OCI-LY7 (cell line): ENCODE data around the gene TANC1. TPM values are rescaled to one million over a fixed set of nuclear protein-coding genes. Genes with fewer than 3 reads are reported as not detected.

ENCODE experiments used
- BruUV-seq: library from RNA; stranded (reverse); fragments of 400-500 nt; replicated peaks from 2 replicates; lab custom pipeline; 2021; lab: Mats Ljungman, UMichigan
- CTCF ChIA-PET: fragments of 300-600 bp; sonication (Branson Sonifier 250); formaldehyde crosslinking; loops from one replicate; lab custom pipeline; 2022; ENCODE audit warnings: antibody characterized with exemption; ENCODE audit not compliant: unreplicated experiment; lab: Charles Lee
- POLR2A ChIA-PET: fragments of 300-600 bp; sonication (Branson Sonifier 250); formaldehyde crosslinking; loops from one replicate; lab custom pipeline; 2022; ENCODE audit warnings: antibody characterized with exemption; lab: Charles Lee
- DNase-seq: peaks from one replicate; pipeline ENCODE4 v3.0.0-alpha.2; 2015; ENCODE audit warnings: low spot score
- H2AFZ ChIP-seq: fragments of 200-600 bp; sonication (generic), shearing (Covaris generic); 2 replicates; pipeline ENCODE4 v1.6.1; 2014; ENCODE audit warnings: mild to moderate bottlenecking, antibody characterized with exemption, low read length, moderate library complexity
- H3K27ac ChIP-seq: fragments of 200-600 bp; sonication (generic); 2 replicates; pipeline ENCODE4 v1.5.1; 2014; ENCODE audit warnings: mixed run types, low read depth, mild to moderate bottlenecking, moderate library complexity, low read length, inconsistent platforms; ENCODE audit not compliant: poor library complexity, severe bottlenecking
- H3K36me3 ChIP-seq: fragments of 200-600 bp; sonication (generic); 2 replicates; pipeline ENCODE4 v1.6.1; 2014; ENCODE audit warnings: mild to moderate bottlenecking, antibody characterized with exemption, low read length, moderate library complexity, mixed read lengths; ENCODE audit not compliant: insufficient read depth
- H3K4me1 ChIP-seq: fragments of 200-600 bp; sonication (generic); 2 replicates; pipeline ENCODE4 v1.5.1; 2014; ENCODE audit warnings: mild to moderate bottlenecking, low read length; ENCODE audit not compliant: insufficient read depth, poor library complexity, severe bottlenecking
- H3K4me2 ChIP-seq: fragments of 200-600 bp; sonication (generic); 2 replicates; pipeline ENCODE4 v1.6.1; 2014; ENCODE audit warnings: mild to moderate bottlenecking, low read length
- H3K4me3 ChIP-seq: fragments of 200-600 bp; sonication (generic); 2 replicates; pipeline ENCODE4 v1.5.1; 2014; ENCODE audit warnings: mild to moderate bottlenecking, low read depth, low read length; ENCODE audit not compliant: poor library complexity, severe bottlenecking
- H3K79me2 ChIP-seq: fragments of 200-600 bp; sonication (generic); 2 replicates; pipeline ENCODE4 v1.6.1; 2016; ENCODE audit warnings: low read depth, mild to moderate bottlenecking, low read length, moderate library complexity, mixed read lengths; ENCODE audit not compliant: insufficient read depth
- H3K9me2 ChIP-seq: fragments of 200-600 bp; sonication (generic); 2 replicates; pipeline ENCODE4 v1.6.1; 2016; ENCODE audit warnings: mild to moderate bottlenecking, low read length, mixed read lengths; ENCODE audit not compliant: insufficient read depth
- H3K9me3 ChIP-seq: fragments of 200-600 bp; sonication (generic); 2 replicates; pipeline ENCODE4 v1.6.1; 2014; ENCODE audit warnings: mild to moderate bottlenecking, mixed run types, low read length, mixed read lengths
- H4K20me1 ChIP-seq: fragments of 200-600 bp; sonication (generic); 2 replicates; pipeline ENCODE4 v1.6.1; 2014; ENCODE audit warnings: mild to moderate bottlenecking, antibody characterized with exemption, low read length, moderate library complexity, mixed read lengths; ENCODE audit not compliant: insufficient read depth
- CTCF ChIP-seq: fragments of 200-600 bp; sonication (generic); conservative IDR thresholded peaks from 2 replicates; pipeline ENCODE4 v1.5.1; 2014; ENCODE audit warnings: mild to moderate bottlenecking, antibody characterized with exemption, low read length, moderate library complexity, mixed read lengths
- EZH2phosphoT487 ChIP-seq: fragments of 200-600 bp; sonication (generic); IDR thresholded peaks from 2 replicates; pipeline ENCODE4 v1.6.1; 2018; ENCODE audit warnings: low read depth, borderline replicate concordance, mild to moderate bottlenecking, mixed run types, antibody characterized with exemption, low read length, moderate library complexity, mixed read lengths
- intact Hi-C: fragments of 100-400 bp; cut with micrococcal nuclease; formaldehyde crosslinking; loops from one replicate; pipeline ENCODE4 v1.10.0; 2022; ENCODE audit not compliant: unreplicated experiment
- total RNA-seq, 2 experiments: library from RNA; depleted of rRNA in 1 of 2; stranded (reverse); fragments of >200 nt in 1 of 2; shearing (Covaris generic) in 1 of 2; gene quantifications; 2 replicates each; pipeline ENCODE4 v1.2.3, GENCODE V29; 2014 to 2022

TANC1 gene
- total RNA-seq, 2 experiments from 2014 or later = 0.04 TPM; not detected in 1

GRCh38 chr2:158965107-158965506 is 3.3 kb upstream of the TANC1 start:
- ChIA-PET POLR2A (no interaction called here), CTCF (no interaction called here)
- Histone ChIP-seq H3K79me2 (no peaks in the 10 kb centered on the region), H3K36me3 (no peaks in the 10 kb centered on the region), H3K9me3 (no peaks in the 10 kb centered on the region), H3K27ac (no peak overlapping the region), H3K4me3 (no peak overlapping the region), H2AFZ (no peak overlapping the region), H3K4me1 (no peaks in the 10 kb centered on the region), H4K20me1 (no peaks in the 10 kb centered on the region), H3K4me2 (no peak overlapping the region), H3K9me2 (no peaks in the 10 kb centered on the region)
- TF ChIP-seq EZH2phosphoT487 = no peak
- TF ChIP-seq CTCF = no peak
- DNase-seq = no peak
- no TSS peak for BruUV-seq
- intact Hi-C loops = no loop called here

DNA sequence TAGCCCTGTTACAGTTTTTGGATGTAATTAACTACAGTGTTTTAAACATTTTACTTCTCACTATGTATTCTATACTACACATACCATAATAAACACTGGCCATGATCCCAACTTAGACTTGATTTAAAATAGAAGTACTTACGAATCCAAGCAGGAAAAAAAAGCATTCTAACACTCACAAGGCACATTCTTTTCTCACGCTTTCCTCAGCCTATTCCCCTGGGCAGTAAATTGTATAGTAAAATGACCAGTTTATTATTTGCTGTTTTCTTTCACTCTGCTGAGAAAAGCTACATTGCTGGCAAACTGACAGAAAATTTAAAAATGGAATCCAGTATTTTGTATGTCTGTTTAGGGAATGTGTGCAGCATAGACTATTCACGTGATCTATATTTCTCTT is 2.8 kb upstream of the TANC1 start:
- no TSS peak for BruUV-seq
- DNase-seq = no peak
- no peaks in the 10 kb centered on the region for H4K20me1 ChIP-seq
- H3K79me2 ChIP-seq = no peaks in the 10 kb centered on the region
- POLR2A ChIA-PET = no interaction called here
- no peaks in the 10 kb centered on the region for H3K4me1 ChIP-seq
- no peaks in the 10 kb centered on the region for H3K9me3 ChIP-seq
- H3K9me2 ChIP-seq = no peaks in the 10 kb centered on the region
- intact Hi-C loops = no loop called here
- no peak overlapping the region for H3K4me3 ChIP-seq
- H3K36me3 ChIP-seq = no peaks in the 10 kb centered on the region
- CTCF ChIA-PET = no interaction called here
- TF ChIP-seq EZH2phosphoT487 (no peak), CTCF (no peak)
- H3K4me2 ChIP-seq = no peak overlapping the region
- no peak overlapping the region for H2AFZ ChIP-seq
- H3K27ac ChIP-seq = no peak overlapping the region

DNA sequence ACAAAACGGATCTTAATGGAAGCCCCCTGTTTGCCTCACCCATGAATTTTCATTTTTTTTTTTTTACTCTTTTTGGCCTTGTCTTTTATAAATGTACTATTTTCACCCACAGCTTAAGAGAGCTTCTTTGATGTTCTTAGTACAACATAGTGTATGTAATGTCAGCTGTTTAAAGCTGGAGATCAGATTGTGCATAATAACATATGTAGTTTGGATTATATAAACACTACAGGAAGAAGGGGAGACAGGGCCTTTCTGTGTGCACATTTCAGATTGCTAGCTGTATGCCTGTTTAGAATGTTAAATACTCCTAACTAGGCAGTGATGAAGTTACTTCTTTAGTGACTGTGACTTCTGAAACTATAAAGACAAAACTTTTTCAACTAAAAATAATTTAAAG is 2.1 kb upstream of the TANC1 start:
- no peaks in the 10 kb centered on the region for H4K20me1 ChIP-seq
- CTCF ChIA-PET = no interaction called here
- TF ChIP-seq CTCF (no peak), EZH2phosphoT487 (no peak)

More for the DNA sequence above, 2.1 kb upstream of the TANC1 start:
- no peaks in the 10 kb centered on the region for H3K9me2 ChIP-seq
- no peaks in the 10 kb centered on the region for H3K79me2 ChIP-seq
- H3K36me3 ChIP-seq = no peaks in the 10 kb centered on the region
- H3K9me3 ChIP-seq = no peaks in the 10 kb centered on the region
- no peaks in the 10 kb centered on the region for H3K4me1 ChIP-seq
- intact Hi-C loops = no loop called here
- H2AFZ ChIP-seq = no peak overlapping the region
- H3K27ac ChIP-seq = no peak overlapping the region
- no peak overlapping the region for H3K4me3 ChIP-seq
- BruUV-seq = no TSS peak
- POLR2A ChIA-PET = interaction anchor here (0.6 kb wide), 1 partner anchor 683 kb away, joined by 3 read pairs; no protein-coding TSS in a partner anchor
- no peak overlapping the region for H3K4me2 ChIP-seq
- no peak for DNase-seq
